NCI-H146 treated with DMSO at 0.1 percent for 48 hours (cell line): ENCODE results near the gene CNKSR2.

Source experiments
- DNase-seq: peaks from one replicate; lab custom pipeline; 2025; ENCODE audit not compliant: unreplicated experiment; lab: John Stamatoyannopoulos, UW

CNKSR2 gene

DNA sequence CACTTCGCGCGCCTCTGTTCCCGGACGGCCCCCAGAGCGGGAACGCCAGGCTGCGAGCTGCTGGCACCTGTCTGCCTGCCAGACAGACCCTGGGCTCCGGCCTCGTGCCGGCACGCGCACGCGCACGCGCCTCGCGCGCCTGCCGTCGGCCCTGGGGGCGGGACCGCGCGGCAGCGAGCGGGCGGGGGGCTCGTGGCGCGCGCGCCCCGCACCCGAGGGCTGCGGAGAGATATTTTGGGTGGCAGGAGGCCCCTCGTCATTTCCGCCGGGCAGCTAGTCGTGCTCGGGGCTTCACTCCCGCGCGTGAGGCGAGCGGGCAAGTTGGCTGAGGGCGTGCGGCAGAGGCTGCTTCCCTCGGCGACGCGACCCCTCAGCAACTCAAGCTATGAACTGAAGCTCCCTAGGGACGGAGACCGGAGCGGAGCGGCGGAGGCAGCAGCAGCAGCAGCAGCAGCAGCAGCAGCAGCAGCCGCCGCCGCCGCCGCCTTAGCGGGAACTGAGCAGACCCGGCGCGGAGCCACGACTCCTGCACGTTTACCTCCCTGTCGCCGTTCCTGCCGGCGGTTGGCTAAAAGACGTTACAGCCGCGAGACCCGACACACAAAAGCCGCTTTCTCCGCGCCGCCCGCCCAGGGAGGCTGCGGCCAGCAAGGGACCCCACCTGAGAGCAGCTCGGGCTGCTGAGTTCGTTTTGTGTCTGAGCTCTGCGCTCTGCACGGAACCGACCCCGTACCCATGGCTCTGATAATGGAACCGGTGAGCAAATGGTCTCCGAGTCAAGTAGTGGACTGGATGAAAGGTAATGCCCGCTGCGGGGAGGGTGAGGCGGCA, at the start of gene CNKSR2:
Gene CNKSR2, plus strand, starts transcription at position 256 of the 831 bp plus-strand sequence. Its CDS starts 480 bp downstream, at position 736.
- DNase-seq: peak; percentile 53

DNA sequence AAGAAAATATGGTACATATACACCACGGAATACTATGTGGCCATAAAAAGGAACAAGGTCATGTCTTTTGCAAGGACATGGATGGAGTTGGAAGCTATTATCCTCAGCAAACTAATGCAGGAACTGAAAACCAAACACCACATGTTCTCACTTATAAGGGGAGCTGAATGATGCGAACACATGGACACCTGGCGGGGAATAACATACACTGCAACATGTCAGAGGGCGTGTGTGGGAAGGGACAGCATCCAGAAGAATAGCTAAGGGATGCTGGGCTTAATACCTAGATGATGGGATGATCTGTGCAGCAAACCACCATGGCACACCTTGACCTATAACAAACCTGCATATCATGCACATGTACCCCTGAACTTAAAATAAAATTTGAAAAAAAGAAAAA, 19.5 kb upstream of the CNKSR2 start:
- no peak for DNase-seq

DNA sequence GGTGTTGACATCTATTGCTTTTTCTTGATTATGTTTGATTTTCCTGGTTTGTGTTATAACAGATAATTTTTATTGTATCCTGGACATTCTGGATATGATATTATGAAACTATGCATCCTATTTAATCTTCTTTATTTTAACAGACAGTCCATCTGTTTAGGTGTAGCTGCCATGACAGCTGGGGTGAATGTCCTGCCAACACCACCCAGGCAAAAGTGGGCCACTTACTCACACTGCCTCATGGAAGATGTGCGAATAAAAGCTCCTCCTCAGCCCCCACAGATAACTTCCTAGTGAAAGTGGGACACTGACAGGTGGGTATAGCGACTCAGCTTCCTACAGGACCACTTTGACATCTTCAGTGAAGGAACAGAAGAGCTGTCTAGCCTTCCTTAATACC, 18.4 kb upstream of the CNKSR2 start:
- DNase-seq: no peak

- DNase-seq: no peak
Observed at GRCh38 chrX:21369613-21370012, 4.6 kb upstream of the CNKSR2 start.

DNA sequence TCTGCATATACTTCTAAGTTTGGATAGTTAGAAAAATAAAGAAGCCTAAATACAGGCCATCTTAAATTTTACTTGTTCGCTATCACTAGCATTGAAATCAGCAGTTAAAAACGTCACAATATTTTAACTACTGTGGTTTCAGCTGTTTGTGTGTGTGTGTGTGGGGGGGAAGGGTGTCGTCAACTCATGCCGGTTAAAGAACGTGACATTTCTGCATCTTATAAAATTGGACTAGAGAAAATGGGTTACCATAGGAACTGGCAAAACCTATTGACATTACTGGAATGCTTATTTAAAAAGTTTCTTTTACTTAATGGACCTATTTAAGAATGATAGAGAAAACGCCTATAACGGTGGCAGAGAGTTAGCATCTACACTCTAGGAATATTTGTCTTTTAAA, 1.2 kb upstream of the CNKSR2 start:
- no peak for DNase-seq

DNA sequence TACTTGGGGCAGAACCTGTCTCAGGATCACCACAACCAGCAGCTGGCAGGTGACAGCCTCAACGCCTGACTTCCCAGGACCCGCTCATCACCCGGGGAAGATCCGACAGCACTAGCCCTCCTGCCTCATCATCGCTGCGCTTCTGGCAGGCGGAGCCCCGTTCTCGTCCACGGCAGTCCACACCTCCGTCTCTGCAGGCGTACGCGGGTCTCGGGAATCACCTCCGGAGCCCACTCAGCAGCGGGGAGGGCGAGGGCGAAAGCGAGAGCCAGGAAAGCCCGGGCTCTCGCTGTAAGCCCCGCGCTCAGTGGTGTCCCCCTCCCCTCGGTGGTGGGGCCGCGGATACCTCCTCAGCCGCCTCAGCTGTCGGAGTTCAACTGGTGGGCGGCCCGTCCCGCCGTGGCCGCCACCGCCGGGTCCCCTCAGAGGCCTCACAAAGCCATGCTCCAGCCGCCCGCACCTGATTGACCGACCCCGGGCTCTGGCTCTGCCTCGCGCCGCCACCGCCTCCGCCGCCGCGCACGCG, 518 bp upstream of the CNKSR2 start:
- peak; percentile 38 for DNase-seq

DNA sequence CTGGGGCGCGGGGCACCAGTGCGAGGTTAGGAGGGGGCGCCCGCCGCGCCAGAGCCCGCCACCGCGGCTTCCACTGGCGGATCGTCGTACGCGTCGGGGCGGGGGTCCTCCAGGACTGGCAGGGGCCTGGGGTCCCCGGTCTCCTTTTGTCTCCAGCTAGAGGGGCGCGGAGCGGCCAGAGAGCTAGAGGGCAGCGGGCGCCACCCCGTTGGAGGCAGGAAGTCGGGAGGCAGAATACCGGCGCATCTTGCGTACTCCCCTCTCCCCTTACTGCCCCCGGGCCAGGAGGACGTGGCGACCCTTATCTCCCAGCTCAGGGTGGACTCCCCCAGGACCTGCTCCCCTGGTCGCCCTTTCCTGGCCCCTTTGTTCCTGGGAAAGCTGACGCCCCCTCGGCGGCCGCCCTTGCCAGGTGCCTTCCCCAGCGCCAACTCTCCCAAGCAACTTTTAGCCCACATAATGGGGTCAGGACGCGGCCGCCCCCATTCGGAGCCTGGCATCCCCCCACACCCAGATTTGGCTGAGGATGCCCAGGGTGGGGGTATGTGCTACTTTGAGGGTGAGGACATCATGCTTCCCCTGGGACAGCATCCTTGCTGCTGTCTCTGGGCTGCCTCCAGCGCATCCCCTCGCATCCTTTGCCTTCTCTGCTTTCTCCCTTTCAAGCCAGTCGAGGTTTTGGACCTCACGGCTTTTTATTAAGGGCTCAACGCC, 933 bp downstream of the CNKSR2 start:
- no peak for DNase-seq

DNA sequence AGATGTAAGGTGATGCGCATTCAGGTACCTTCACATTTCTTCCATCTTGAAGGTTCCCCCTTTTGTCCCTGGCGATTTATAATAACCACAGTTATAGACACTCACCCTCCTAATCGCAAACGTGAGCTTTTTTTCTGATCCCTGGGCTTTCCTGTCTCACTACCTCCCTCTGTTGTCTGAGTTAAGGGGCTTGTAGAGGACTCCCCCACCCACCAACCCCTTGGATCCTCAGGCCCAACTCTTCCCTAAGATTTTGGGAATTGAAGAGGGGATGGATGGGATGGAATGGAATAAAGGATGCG, 1.4 kb downstream of the CNKSR2 start:
- peak; percentile 21 for DNase-seq

- DNase-seq: no peak
Observed at GRCh38 chrX:21376636-21377035, 2.4 kb downstream of the CNKSR2 start.

DNA sequence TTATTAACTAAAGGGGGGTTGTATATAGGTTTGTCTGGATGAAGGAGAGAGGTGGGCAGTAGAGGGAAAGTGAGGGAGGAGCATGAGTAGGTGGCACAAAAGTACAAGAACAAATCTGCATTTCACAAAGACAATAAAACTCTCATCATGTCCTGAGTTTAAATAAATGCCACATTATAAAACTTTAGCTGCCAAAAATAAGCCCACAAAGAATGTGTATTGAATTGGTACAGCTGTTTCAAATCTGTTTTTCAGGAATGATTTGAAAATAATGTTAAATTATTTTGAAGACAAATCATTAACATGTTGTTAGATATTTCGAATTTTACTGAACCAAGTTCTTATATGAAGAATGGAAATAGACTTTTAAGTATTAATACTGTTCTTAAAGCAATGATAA, 5.8 kb downstream of the CNKSR2 start:
- no peak for DNase-seq

- no peak for DNase-seq
Observed at GRCh38 chrX:21382715-21383114, 8.5 kb downstream of the CNKSR2 start.

DNA sequence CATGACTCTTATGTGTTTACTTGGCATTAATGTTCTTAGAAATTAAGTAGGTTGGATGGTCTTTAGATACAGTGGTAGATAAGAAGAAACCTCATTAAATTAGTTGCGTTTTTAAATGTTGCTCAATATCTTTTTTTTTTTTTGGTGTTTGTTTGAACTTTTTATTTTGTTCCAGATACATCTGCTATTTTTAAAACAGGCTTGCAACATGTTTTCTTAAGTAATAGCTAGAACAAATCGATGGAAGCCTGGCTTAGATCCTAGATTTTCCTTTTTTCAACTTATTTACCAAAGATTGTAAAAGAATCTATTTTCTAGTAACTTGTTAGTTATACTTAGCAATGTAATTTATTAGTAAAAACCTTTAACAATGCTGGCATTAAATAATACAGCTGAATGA, 9.3 kb downstream of the CNKSR2 start:
- no peak for DNase-seq

- DNase-seq: no peak
Observed at GRCh38 chrX:21384178-21384577, 10.0 kb downstream of the CNKSR2 start.

DNA sequence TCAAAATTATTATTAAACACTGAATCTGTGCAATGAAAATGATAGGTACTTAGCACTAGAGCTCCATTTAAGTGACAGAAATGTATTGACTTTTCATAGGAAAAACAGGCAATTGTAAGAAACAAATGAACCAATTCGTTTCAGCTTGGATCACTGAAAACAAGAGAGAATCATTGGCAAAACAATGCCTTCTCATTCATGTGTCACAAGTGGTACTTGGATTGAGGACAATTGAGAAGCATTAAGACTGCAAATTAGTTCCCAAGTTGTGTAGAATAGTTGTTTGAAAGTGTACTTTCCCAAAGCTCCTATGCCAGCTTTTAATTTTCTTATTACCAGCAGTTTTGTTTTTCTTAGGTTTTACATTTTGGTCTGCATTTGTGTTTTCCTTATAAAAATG, 20.6 kb downstream of the CNKSR2 start:
- no peak for DNase-seq

- DNase-seq: no peak
Observed at GRCh38 chrX:21398426-21398825, 24.2 kb downstream of the CNKSR2 start.

DNA sequence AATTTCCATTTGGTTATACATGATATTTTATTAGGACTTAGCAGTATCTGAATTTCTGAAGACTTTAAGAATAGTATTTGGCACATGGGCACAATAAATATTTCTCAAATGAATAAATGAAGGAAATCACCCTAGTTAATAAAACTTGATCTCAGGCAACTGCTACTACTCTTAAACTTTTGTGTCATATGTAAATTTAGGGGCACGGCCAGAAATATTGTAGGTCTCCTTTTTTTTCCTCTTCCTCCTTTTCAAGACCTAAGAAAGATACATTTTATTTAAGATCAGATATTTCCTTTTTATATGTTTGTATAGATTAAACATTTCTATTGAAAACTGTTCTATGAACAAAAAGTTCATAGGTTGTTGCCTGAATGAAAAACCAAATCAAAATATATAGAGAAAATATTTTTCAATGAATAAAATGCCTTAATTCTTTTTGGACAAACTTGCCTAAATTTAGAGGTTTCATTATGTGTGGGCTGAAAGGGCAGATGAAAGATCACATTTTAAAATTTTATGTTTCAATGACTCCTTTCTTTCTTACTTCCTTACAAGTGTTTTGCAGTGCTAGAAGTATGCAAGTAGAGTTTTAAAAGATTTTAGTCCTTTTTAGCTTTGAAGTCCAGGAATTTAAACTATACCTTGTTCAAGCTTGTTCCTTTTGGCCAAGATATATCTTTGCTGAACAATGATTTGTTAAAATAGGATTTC, 26.3 kb downstream of the CNKSR2 start:
- DNase-seq: no peak

- DNase-seq: peak; percentile 24
Observed at GRCh38 chrX:21408307-21408706, 34.1 kb downstream of the CNKSR2 start.

DNA sequence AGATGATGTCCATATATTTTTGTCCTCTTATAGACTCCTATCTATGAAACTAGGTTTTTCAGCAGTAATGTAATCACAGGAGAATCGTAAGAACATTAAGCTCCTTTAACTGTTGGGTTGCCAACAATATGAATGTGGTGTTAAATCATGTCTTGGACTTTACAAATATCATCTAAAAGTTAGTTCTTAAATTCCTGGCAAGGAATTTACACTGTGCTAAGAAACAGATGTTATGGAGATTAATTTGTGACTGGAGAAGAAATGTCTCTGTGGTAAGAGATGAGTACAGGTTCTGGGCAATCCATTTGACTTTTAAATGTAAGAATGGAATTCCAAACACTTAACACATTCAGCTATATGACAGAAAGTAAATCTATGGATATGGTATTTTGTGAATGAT, 34.6 kb downstream of the CNKSR2 start:
- no peak for DNase-seq

DNA sequence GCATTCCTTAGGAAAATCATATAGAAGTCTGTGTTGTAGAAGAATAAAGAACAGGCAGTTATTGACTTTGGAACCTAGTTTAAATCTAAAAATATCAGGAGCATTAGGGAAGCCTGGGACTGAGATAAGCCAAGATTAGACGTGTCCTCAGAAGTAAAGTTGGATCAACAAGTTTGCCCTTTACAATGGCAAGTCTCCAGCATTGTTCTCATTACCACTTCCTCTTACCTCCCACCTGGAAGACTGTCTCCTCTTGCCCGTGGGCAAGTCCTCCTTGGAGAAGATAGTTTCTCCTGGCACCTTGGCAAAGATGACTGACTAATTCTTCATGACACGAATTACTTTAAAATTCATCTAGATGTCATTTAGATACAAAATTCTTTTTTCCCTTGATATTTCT, 37.8 kb downstream of the CNKSR2 start:
- DNase-seq: no peak

- DNase-seq: no peak
Observed at GRCh38 chrX:21412883-21413282, 38.7 kb downstream of the CNKSR2 start.

GRCh38 chrX:21427086-21427485, 52.9 kb downstream of the CNKSR2 start:
- DNase-seq: no peak

GRCh38 chrX:21437036-21437435, 62.8 kb downstream of the CNKSR2 start:
- no peak for DNase-seq
